Measurements from ENCODE around the gene PTPN7.

The PTPN7 gene

DNA sequence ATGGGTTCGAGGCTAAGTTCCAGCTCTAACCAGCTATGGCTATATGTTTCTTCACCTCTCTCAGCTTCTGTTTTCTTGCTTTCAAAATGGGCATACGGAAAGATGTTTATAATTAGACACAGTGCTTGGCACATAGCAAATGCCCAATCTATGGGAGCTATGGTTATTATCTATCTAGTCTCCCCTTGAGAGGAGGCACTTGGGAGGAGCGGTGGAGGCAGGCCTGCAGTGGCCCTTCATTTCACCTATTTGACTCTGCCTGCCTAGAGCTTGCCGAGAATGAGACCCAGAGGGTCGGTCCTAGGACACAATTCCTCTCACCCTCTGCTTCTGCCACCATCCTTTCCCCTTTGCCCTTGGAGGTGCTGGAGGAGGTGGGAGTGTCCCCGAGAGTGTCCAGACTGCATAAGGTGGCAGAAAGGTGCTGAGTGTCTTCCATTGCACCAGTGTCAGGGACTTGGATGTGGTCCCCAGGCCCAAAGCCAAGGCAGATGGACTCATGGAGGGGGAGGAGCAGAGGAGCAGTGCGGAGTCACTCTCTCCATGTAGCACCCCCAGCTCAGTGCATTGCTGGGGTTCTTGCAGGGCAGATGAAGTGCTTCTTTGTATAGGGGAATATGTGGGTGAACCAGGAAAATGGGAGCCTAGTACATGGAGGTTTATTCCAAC, 42.2 kb upstream of the PTPN7 start:
- 100% methylated on average over 4 of the region's 7 CpGs for WGBS (ENCODE audit: insufficient coverage)

DNA sequence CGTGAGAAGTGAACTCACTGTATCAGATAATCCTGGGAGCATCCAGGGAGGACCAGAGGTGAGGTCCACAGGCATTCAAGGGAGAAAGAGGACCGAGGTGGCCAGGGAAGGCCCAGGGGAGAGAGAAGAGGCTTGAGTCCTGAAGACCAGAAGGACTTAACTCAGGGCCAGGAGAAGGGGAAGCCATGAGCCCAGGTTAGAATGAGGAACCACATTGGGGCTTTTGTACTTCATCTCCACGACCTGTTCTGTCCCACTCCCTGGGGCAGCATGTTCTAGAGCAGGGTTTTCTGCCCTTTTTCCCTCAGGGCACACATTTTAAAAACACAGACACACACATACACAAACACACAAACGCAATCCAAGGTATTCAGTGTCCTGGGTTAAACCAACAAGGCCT, 41.6 kb upstream of the PTPN7 start:
- H3K27me3 ChIP-seq (replicated peaks in 2 of 5; ENCODE audit: control insufficient read depth in 4 of 5, insufficient read depth in 5 of 5, low read length in 4 of 5) = peaks cover 0 to 2% (median 0%) of the 10 kb centered on the region in 5 experiments
- H3K27ac ChIP-seq (ENCODE audit: insufficient read depth in 1 of 2, low read depth in 1 of 2, low read length in 2 of 2, poor library complexity in 1 of 2, severe bottlenecking in 2 of 2) = no peak overlapping the region
- peak in 2 of 3 donors; percentile 56 to 61 for DNase-seq
- no peaks in the 10 kb centered on the region for H3K36me3 ChIP-seq (ENCODE audit: control insufficient read depth in 4 of 4, insufficient read depth in 4 of 4, low read length in 3 of 4)
- WGBS (ENCODE audit: insufficient coverage) = 73% methylated on average over 4 of the region's 4 CpGs
- H3K4me3 ChIP-seq (ENCODE audit: control insufficient read depth in 1 of 7, extremely low read depth in 1 of 7, insufficient read depth in 4 of 7, low read depth in 2 of 7, low read length in 6 of 7) = no peak overlapping the region
- H3K4me1 ChIP-seq (ENCODE audit: control extremely low read depth in 1 of 4, control insufficient read depth in 4 of 4, insufficient read depth in 4 of 4, low read length in 3 of 4) = peaks cover 0 to 52% (median 14%) of the 10 kb centered on the region in 4 experiments
- ChIA-PET CTCF (interaction anchor here (1.4 to 2.1 kb wide), 3 partner anchors 9 to 12 kb away, joined by 3 to 8 read pairs (median 3); no protein-coding TSS in a partner anchor), POLR2A (no interaction called here)
- H3K9me3 ChIP-seq (ENCODE audit: control extremely low read depth in 1 of 5, control insufficient read depth in 4 of 5, insufficient read depth in 2 of 5, low read depth in 1 of 5, low read length in 4 of 5) = no peaks in the 10 kb centered on the region

More for the DNA sequence above, 42.2 kb upstream of the PTPN7 start:
- no peak overlapping the region for H3K4me3 ChIP-seq (ENCODE audit: control insufficient read depth in 1 of 7, extremely low read depth in 1 of 7, insufficient read depth in 4 of 7, low read depth in 2 of 7, low read length in 6 of 7)
- POLR2A ChIA-PET = no interaction called here
- no peak overlapping the region for H3K27ac ChIP-seq (ENCODE audit: insufficient read depth in 1 of 2, low read depth in 1 of 2, low read length in 2 of 2, poor library complexity in 1 of 2, severe bottlenecking in 2 of 2)
- no peak for DNase-seq
- peaks cover 0 to 2% (median 0%) of the 10 kb centered on the region in 5 experiments for H3K27me3 ChIP-seq (replicated peaks in 2 of 5; ENCODE audit: control insufficient read depth in 4 of 5, insufficient read depth in 5 of 5, low read length in 4 of 5)
- no peaks in the 10 kb centered on the region for H3K9me3 ChIP-seq (ENCODE audit: control extremely low read depth in 1 of 5, control insufficient read depth in 4 of 5, insufficient read depth in 2 of 5, low read depth in 1 of 5, low read length in 4 of 5)
- H3K36me3 ChIP-seq (ENCODE audit: control insufficient read depth in 4 of 4, insufficient read depth in 4 of 4, low read length in 3 of 4) = no peaks in the 10 kb centered on the region
- H3K4me1 ChIP-seq (ENCODE audit: control extremely low read depth in 1 of 4, control insufficient read depth in 4 of 4, insufficient read depth in 4 of 4, low read length in 3 of 4) = peaks cover 0 to 54% (median 14%) of the 10 kb centered on the region in 4 experiments
- CTCF ChIA-PET = interaction anchor here (0.8 to 2.1 kb wide), 3 partner anchors 10 to 15 kb away, joined by 3 to 8 read pairs (median 3); no protein-coding TSS in a partner anchor

DNA sequence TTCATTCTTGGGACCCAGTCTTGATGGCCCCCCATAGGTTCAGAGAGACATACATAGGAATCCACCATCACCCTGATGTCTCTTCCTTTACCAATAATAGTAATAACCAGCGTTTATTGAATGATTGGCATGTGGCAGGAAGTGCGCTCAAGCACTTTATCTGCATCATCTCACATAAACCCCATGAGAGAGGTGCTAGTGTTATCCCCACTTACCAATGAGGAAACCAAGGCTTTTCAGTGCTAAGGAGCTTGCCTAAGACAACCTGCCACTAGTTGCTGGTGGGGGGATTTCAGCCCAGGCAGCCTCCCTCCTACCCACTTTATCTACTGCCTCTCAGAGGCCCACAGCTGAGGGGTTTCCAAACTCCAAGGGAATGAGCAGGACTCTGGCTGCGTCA, 40.9 kb upstream of the PTPN7 start:
- Histone ChIP-seq H3K4me1 (ENCODE audit: control extremely low read depth in 1 of 4, control insufficient read depth in 4 of 4, insufficient read depth in 4 of 4, low read length in 3 of 4) (peaks cover 0 to 52% (median 14%) of the 10 kb centered on the region in 4 experiments), H3K36me3 (ENCODE audit: control insufficient read depth in 4 of 4, insufficient read depth in 4 of 4, low read length in 3 of 4) (no peaks in the 10 kb centered on the region), H3K4me3 (ENCODE audit: control insufficient read depth in 1 of 7, extremely low read depth in 1 of 7, insufficient read depth in 4 of 7, low read depth in 2 of 7, low read length in 6 of 7) (no peak overlapping the region), H3K27me3 (replicated peaks in 2 of 5; ENCODE audit: control insufficient read depth in 4 of 5, insufficient read depth in 5 of 5, low read length in 4 of 5) (peaks cover 0 to 2% (median under 1%) of the 10 kb centered on the region in 5 experiments), H3K27ac (ENCODE audit: insufficient read depth in 1 of 2, low read depth in 1 of 2, low read length in 2 of 2, poor library complexity in 1 of 2, severe bottlenecking in 2 of 2) (no peak overlapping the region), H3K9me3 (ENCODE audit: control extremely low read depth in 1 of 5, control insufficient read depth in 4 of 5, insufficient read depth in 2 of 5, low read depth in 1 of 5, low read length in 4 of 5) (no peaks in the 10 kb centered on the region)
- ChIA-PET POLR2A (no interaction called here), CTCF (interaction anchor here (0.6 to 2.8 kb wide), 7 partner anchors 9 to 115 kb away, joined by 3 to 11 read pairs (median 3); no protein-coding TSS in a partner anchor)
- DNase-seq = no peak
- WGBS (ENCODE audit: insufficient coverage) = 30% methylated on average over 2 of the region's 3 CpGs

DNA sequence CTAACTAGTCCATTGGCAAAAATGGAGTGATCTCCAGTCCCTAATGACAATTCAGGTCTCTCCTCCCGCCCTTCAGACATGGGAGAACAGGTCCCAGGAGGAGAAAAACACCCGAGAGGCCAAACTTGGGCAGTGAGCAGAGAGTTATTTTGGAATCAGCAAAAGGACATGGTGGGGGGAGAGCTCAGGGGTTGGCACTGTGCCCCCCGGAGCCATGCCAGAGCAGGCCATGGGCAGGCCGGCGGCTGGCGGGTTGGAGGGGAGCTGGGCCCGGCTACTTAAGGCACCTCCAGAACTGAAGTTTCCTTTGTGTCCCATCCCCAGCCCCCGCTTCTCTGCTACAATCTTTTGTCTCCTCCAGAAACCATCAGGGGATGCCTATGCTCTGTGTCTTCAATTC, 40.3 kb upstream of the PTPN7 start:
- 98% methylated on average over 8 of the region's 8 CpGs for WGBS (ENCODE audit: insufficient coverage)
- peaks cover 0 to 6% (median 2%) of the 10 kb centered on the region in 5 experiments for H3K27me3 ChIP-seq (replicated peaks in 2 of 5; ENCODE audit: control insufficient read depth in 4 of 5, insufficient read depth in 5 of 5, low read length in 4 of 5)
- ChIA-PET POLR2A (no interaction called here), CTCF (interaction anchor here (0.6 to 2.8 kb wide), 10 partner anchors 10 to 789 kb away, joined by 3 to 11 read pairs (median 3); no protein-coding TSS in a partner anchor)
- DNase-seq = no peak
- no peak overlapping the region for H3K4me3 ChIP-seq (ENCODE audit: control insufficient read depth in 1 of 7, extremely low read depth in 1 of 7, insufficient read depth in 4 of 7, low read depth in 2 of 7, low read length in 6 of 7)
- no peaks in the 10 kb centered on the region for H3K9me3 ChIP-seq (ENCODE audit: control extremely low read depth in 1 of 5, control insufficient read depth in 4 of 5, insufficient read depth in 2 of 5, low read depth in 1 of 5, low read length in 4 of 5)
- peaks cover 0 to 52% (median 14%) of the 10 kb centered on the region in 4 experiments for H3K4me1 ChIP-seq (ENCODE audit: control extremely low read depth in 1 of 4, control insufficient read depth in 4 of 4, insufficient read depth in 4 of 4, low read length in 3 of 4)
- no peaks in the 10 kb centered on the region for H3K36me3 ChIP-seq (ENCODE audit: control insufficient read depth in 4 of 4, insufficient read depth in 4 of 4, low read length in 3 of 4)
- H3K27ac ChIP-seq (ENCODE audit: insufficient read depth in 1 of 2, low read depth in 1 of 2, low read length in 2 of 2, poor library complexity in 1 of 2, severe bottlenecking in 2 of 2) = no peak overlapping the region

DNA sequence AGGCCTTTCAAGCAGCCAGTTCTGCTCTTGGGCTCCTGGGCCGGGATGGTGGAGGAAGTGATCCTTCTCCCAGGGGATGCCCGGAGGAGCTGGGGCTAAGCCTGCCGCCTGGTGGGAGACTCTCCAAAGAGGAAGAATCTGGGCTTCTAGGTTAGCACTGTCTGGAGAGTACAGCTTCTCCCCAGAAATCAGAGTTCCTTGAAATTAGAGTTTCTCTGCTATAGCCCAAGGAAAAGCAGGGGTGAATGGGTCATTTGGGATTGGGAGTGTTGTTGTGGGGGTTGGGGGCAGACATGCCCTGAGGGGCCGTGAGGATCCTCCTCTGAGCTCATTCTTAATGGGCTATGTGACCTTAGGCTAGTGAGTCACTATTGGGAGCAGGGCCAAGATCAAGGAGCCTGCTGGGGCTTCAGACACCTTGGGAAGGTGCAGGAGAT, 39.7 kb upstream of the PTPN7 start:
- no peak for DNase-seq
- Histone ChIP-seq H3K27ac (ENCODE audit: insufficient read depth in 1 of 2, low read depth in 1 of 2, low read length in 2 of 2, poor library complexity in 1 of 2, severe bottlenecking in 2 of 2) (no peak overlapping the region), H3K36me3 (ENCODE audit: control insufficient read depth in 4 of 4, insufficient read depth in 4 of 4, low read length in 3 of 4) (no peaks in the 10 kb centered on the region), H3K9me3 (ENCODE audit: control extremely low read depth in 1 of 5, control insufficient read depth in 4 of 5, insufficient read depth in 2 of 5, low read depth in 1 of 5, low read length in 4 of 5) (no peaks in the 10 kb centered on the region), H3K4me3 (ENCODE audit: control insufficient read depth in 1 of 7, extremely low read depth in 1 of 7, insufficient read depth in 4 of 7, low read depth in 2 of 7, low read length in 6 of 7) (no peak overlapping the region), H3K4me1 (ENCODE audit: control extremely low read depth in 1 of 4, control insufficient read depth in 4 of 4, insufficient read depth in 4 of 4, low read length in 3 of 4) (peaks cover 0 to 52% (median 14%) of the 10 kb centered on the region in 4 experiments), H3K27me3 (replicated peaks in 2 of 5; ENCODE audit: control insufficient read depth in 4 of 5, insufficient read depth in 5 of 5, low read length in 4 of 5) (peaks cover 0 to 11% (median 3%) of the 10 kb centered on the region in 5 experiments)
- ChIA-PET POLR2A (no interaction called here), CTCF (interaction anchor here (0.6 to 2.8 kb wide), 11 partner anchors 10 to 790 kb away, joined by 3 to 11 read pairs (median 3); no protein-coding TSS in a partner anchor)
- 92% methylated on average over 3 of the region's 4 CpGs for WGBS (ENCODE audit: insufficient coverage)

DNA sequence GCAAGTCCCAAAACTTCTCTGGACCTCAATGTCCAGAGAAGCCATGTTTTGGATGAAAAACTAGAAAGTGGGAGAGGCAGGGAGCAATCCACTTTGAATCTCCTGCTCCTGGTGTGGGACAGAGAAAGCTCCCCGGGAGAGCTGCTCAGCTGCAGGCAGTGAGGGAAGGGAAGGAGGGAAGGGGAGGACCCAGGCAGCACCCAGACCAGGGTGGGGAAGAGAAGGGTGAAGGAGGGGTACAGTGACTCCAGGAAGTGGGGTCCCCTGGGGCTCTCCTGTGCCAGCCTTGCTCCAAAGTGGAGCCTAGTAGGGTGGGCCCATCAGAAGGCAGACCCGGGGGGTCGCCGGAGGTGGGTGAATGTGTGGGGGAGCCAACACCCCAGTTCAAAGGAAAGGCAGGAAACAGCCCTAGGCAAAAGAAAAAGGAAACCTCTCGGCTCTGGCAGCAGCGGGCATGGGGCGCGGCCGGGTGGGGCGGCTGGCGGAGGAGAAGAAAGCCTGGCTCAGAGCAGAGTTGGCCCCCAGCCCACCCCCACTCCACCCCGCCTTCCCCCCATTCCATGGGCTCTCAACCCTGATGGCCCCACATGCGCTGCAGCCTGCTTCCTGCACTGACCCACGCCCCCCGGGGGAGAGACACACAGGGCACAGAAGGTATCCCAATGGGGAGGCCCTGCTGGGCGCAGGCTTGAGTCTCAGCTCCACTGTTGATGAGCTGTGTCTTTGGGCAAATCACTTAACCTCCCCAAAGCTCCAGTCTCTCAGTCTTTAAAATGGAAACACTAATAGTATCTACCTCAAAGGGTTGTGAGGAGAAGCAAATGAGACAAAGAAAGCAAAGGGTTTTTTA, 38.9 kb upstream of the PTPN7 start:
- ChIA-PET POLR2A (no interaction called here), CTCF (interaction anchor here (0.8 to 2.8 kb wide), 6 partner anchors 15 to 117 kb away, joined by 3 to 11 read pairs (median 3); no protein-coding TSS in a partner anchor)
- Histone ChIP-seq H3K27me3 (replicated peaks in 2 of 5; ENCODE audit: control insufficient read depth in 4 of 5, insufficient read depth in 5 of 5, low read length in 4 of 5) (peaks cover 0 to 18% (median 7%) of the 10 kb centered on the region in 5 experiments), H3K36me3 (ENCODE audit: control insufficient read depth in 4 of 4, insufficient read depth in 4 of 4, low read length in 3 of 4) (no peaks in the 10 kb centered on the region), H3K27ac (ENCODE audit: insufficient read depth in 1 of 2, low read depth in 1 of 2, low read length in 2 of 2, poor library complexity in 1 of 2, severe bottlenecking in 2 of 2) (no peak overlapping the region), H3K9me3 (ENCODE audit: control extremely low read depth in 1 of 5, control insufficient read depth in 4 of 5, insufficient read depth in 2 of 5, low read depth in 1 of 5, low read length in 4 of 5) (no peaks in the 10 kb centered on the region), H3K4me3 (ENCODE audit: control insufficient read depth in 1 of 7, extremely low read depth in 1 of 7, insufficient read depth in 4 of 7, low read depth in 2 of 7, low read length in 6 of 7) (peak overlapping the region in 1 of 7 experiments; percentile 16), H3K4me1 (ENCODE audit: control extremely low read depth in 1 of 4, control insufficient read depth in 4 of 4, insufficient read depth in 4 of 4, low read length in 3 of 4) (peaks cover 0 to 49% (median 14%) of the 10 kb centered on the region in 4 experiments)
- no peak for DNase-seq
- WGBS (ENCODE audit: insufficient coverage) = 0% methylated on average over 5 of the region's 16 CpGs

Data from common myeloid progenitor, CD34-positive (primary cell).